Stomach (tissue), 9 donors: ENCODE data around the gene FNTB. TPM values are rescaled to one million over a fixed set of nuclear protein-coding genes. Genes with fewer than 3 reads are reported as not detected.
"Not testable (repeated sequence)": the region's sequence is repeated elsewhere in the genome, so short reads cannot be mapped to it uniquely, and the experiment has no call there.

Experiments
- DNase-seq, 2 donors: peaks; one replicate each; pipeline versions ENCODE4 v3.0.0 to v3.0.0-alpha.2; 2013 to 2019
- H3K27ac ChIP-seq, 5 donors: fragments of 200-600 bp in 4 of 5; sonication (generic) in 4 of 5; one replicate each; pipeline ENCODE4 v1.5.1; 2013 to 2019; ENCODE audit warnings: mild to moderate bottlenecking in 1 of 5, moderate library complexity in 1 of 5
- H3K27me3 ChIP-seq, 3 donors: fragments of 200-600 bp; sonication (generic); one replicate each; pipeline ENCODE4 v1.5.1; 2017 to 2019; ENCODE audit warnings: mixed run types in 1 of 3
- H3K36me3 ChIP-seq, 4 donors: fragments of 200-600 bp; sonication (generic); 1 replicate in 3 of 4; 2 replicates in 1 of 4; pipeline ENCODE4 v1.5.1; 2016 to 2019
- H3K4me1 ChIP-seq, 4 donors: fragments of 200-600 bp; sonication (generic); one replicate each; pipeline ENCODE4 v1.5.1; 2016 to 2019
- H3K4me3 ChIP-seq, 4 donors: fragments of 200-600 bp; sonication (generic) in 3 of 4; one replicate each; pipeline ENCODE4 v1.5.1; 2016 to 2019; ENCODE audit warnings: mild to moderate bottlenecking in 1 of 4
- H3K9me3 ChIP-seq, 4 donors: fragments of 200-600 bp; sonication (generic); one replicate each; pipeline ENCODE4 v1.5.1; 2016 to 2019
- CTCF ChIP-seq, 7 experiments: fragments of 450-650 bp in 4 of 7; fragments of 200-600 bp in 3 of 7; sonication (generic) in 3 of 7; IDR thresholded peaks; one replicate each; pipeline ENCODE4 v1.5.1; 2016 to 2019; ENCODE audit warnings: antibody characterized with exemption in 7 of 7, control low read depth in 2 of 7, mild to moderate bottlenecking in 1 of 7
- EP300 ChIP-seq: sonication (generic); formaldehyde crosslinking; IDR thresholded peaks from one replicate; pipeline ENCODE4 v1.6.1; 2017; ENCODE audit warnings: antibody characterized with exemption
- POLR2A ChIP-seq, 4 donors: fragments of 450-650 bp; IDR thresholded peaks; one replicate each; pipeline ENCODE4 v1.6.1; 2016; ENCODE audit warnings: antibody characterized with exemption in 4 of 4, control low read depth in 2 of 4, mild to moderate bottlenecking in 1 of 4, moderate library complexity in 1 of 4
- POLR2AphosphoS5 ChIP-seq, 3 donors: sonication (generic); formaldehyde crosslinking; IDR thresholded peaks; one replicate each; pipeline ENCODE4 v1.6.1; 2016; ENCODE audit warnings: antibody characterized with exemption in 3 of 3
- WGBS, 5 donors: extraction: QIAGEN DNeasy Blood & Tissue Kit in 3 of 5; methylation state at CpG; one replicate each; pipeline versions ENCODE4 v1.1.5 to v1.1.7; 2013 to 2018; 5-methylcytosine and 5-hydroxymethylcytosine counted together
- intact Hi-C: fragments of 100-400 bp; cut with DNase I; formaldehyde crosslinking; loops from one replicate; pipeline ENCODE4 v1.15.1; 2023; ENCODE audit warnings: low total_unique reads
- polyA plus RNA-seq, 3 donors: library from polyadenylated mRNA; stranded (reverse); fragments of 200-250 nt; gene quantifications; one replicate each; pipeline ENCODE4 v1.2.3, GENCODE V29; 2013
- total RNA-seq, 5 donors: library from RNA; depleted of rRNA; stranded (reverse); fragments of >200 nt; gene quantifications; one replicate each; pipeline versions ENCODE4 v1.1.0 to v1.2.3, GENCODE V29; 2014 to 2016
- donor health status: healthy with polysubstance abuse.
- donor health status: Bipolar disorder and iron deficiency.
- donor health status: healthy.

FNTB gene
- total and polyA plus RNA-seq, 8 donors = 2.9 to 18.3 (median 6.3) TPM; not detected in 1

GRCh38 chr14:65079201-65079600, 92.5 kb downstream of the FNTB start:
- DNase-seq = peak in 1 of 2 donors; percentile 52
- Histone ChIP-seq H3K27me3 (no peaks in the 10 kb centered on the region), H3K4me3 (no peak overlapping the region), H3K27ac (peak overlapping the region; percentile 34 to 82 (median 72)), H3K4me1 (peaks cover 24 to 86% (median 52%) of the 10 kb centered on the region in 4 donors), H3K9me3 (no peaks in the 10 kb centered on the region), H3K36me3 (peaks cover 39 to 82% (median 62%) of the 10 kb centered on the region in 4 donors)
- WGBS, 5 donors = 75 to 90% (median 84%) methylated on average over 6 of the region's 6 CpGs
- no peak for TF ChIP-seq POLR2AphosphoS5 (IDR thresholded peaks at IDR 0.05)
- no peak for TF ChIP-seq POLR2A (IDR thresholded peaks at IDR 0.05)
- no peak for TF ChIP-seq CTCF (IDR thresholded peaks at IDR 0.05)
- no peak for TF ChIP-seq EP300
- intact Hi-C loops = no loop called here

DNA sequence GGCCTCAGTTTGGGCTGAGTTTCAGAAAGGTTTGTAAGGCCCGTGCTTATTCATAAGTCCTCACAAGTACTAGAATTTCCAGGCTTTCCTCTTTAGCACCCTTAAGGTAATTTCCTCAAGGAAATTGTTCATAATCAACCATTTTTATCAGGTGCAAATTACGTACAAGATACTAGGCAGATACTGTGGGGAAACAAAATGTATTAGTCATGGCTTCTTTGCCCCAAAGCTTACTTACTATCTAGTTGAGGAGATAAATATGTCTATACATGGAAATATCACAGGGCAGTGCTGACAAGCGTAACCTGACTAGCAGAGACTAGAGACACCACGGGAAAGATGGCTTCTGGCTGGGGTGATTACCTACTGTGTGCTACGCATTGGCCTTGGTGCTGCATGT, 93.1 kb downstream of the FNTB start:
- H3K36me3 ChIP-seq = peaks cover 39 to 83% (median 63%) of the 10 kb centered on the region in 4 donors
- TF ChIP-seq EP300 (no peak), POLR2A (IDR thresholded peaks at IDR 0.05) (no peak), CTCF (IDR thresholded peaks at IDR 0.05) (no peak), POLR2AphosphoS5 (IDR thresholded peaks at IDR 0.05) (no peak)
- intact Hi-C loops = no loop called here
- peaks cover 19 to 86% (median 49%) of the 10 kb centered on the region in 4 donors for H3K4me1 ChIP-seq
- no peak overlapping the region for H3K4me3 ChIP-seq
- no peaks in the 10 kb centered on the region for H3K9me3 ChIP-seq
- 73 to 80% (median 79%) methylated on average over 5 of the region's 5 CpGs for WGBS, 5 donors
- no peak for DNase-seq
- peak overlapping the region in 4 of 5 donors; percentile 57 to 82 (median 74) for H3K27ac ChIP-seq
- H3K27me3 ChIP-seq = no peaks in the 10 kb centered on the region

DNA sequence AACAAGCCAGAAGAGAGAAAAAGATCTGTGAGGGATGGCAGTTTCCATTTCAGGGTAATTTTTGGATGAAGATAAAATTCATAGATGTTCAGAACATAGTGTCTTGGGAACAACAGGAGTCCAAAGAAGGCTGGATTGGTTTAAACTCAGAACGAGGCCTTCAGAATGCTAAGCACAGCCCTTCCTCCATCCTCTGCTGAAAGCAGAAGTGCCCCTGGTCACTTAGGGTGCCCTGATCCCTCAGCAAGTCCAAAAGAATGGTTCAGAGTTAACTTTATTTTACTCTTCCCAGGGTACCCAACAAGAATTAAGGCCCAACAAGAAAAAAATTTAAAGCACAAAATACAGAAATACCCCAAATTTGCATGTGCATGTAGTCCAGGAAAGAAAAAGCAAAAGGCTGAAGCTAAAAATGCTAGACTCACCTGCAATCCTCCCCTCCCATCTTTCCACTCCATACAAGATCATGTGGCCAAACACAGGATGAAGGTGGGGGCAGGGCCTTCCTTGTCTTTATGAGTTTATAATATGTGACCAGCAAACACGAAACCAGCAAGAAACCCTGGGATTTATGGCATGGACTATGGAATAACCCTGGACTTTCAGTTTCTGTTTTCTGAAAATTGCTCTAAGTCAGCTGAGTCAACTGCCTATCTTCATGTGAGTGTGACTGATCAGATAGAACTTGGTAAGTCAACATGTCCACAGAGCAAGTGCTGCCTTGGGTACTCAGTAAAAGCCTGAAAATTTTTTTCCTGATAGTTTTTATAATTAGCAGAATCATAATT, 94.5 kb downstream of the FNTB start:
- Histone ChIP-seq H3K27me3 (no peaks in the 10 kb centered on the region), H3K27ac (peak overlapping the region; percentile 27 to 82 (median 72)), H3K36me3 (peaks cover 34 to 81% (median 63%) of the 10 kb centered on the region in 4 donors), H3K4me1 (peaks cover 18 to 74% (median 46%) of the 10 kb centered on the region in 4 donors), H3K4me3 (peak overlapping the region in 1 of 4 donors; percentile 0), H3K9me3 (no peaks in the 10 kb centered on the region)
- intact Hi-C loops = no loop called here
- DNase-seq = peak in 1 of 2 donors; percentile 68
- WGBS, 5 donors = 39 to 60% (median 55%) methylated on average over 2 of the region's 2 CpGs
- peak in 2 of 3 donors; percentile 23 to 30 for TF ChIP-seq POLR2AphosphoS5 (IDR thresholded peaks at IDR 0.05)
- TF ChIP-seq EP300 = no peak

- Histone ChIP-seq H3K9me3 (peaks cover 0 to 6% (median 2%) of the 10 kb centered on the region in 4 donors), H3K27me3 (no peaks in the 10 kb centered on the region), H3K4me1 (peaks cover 18 to 70% (median 42%) of the 10 kb centered on the region in 4 donors), H3K36me3 (peaks cover 33 to 81% (median 63%) of the 10 kb centered on the region in 4 donors), H3K27ac (peak overlapping the region in 2 of 5 donors; percentile 76 to 82), H3K4me3 (no peak overlapping the region)
- DNase-seq = no peak
- 75 to 92% (median 83%) methylated on average over 2 of the region's 2 CpGs for WGBS, 5 donors
- no peak for TF ChIP-seq POLR2A (IDR thresholded peaks at IDR 0.05)
- intact Hi-C loops = no loop called here
Measured at GRCh38 chr14:65082930-65083329, 96.2 kb downstream of the FNTB start.

DNA sequence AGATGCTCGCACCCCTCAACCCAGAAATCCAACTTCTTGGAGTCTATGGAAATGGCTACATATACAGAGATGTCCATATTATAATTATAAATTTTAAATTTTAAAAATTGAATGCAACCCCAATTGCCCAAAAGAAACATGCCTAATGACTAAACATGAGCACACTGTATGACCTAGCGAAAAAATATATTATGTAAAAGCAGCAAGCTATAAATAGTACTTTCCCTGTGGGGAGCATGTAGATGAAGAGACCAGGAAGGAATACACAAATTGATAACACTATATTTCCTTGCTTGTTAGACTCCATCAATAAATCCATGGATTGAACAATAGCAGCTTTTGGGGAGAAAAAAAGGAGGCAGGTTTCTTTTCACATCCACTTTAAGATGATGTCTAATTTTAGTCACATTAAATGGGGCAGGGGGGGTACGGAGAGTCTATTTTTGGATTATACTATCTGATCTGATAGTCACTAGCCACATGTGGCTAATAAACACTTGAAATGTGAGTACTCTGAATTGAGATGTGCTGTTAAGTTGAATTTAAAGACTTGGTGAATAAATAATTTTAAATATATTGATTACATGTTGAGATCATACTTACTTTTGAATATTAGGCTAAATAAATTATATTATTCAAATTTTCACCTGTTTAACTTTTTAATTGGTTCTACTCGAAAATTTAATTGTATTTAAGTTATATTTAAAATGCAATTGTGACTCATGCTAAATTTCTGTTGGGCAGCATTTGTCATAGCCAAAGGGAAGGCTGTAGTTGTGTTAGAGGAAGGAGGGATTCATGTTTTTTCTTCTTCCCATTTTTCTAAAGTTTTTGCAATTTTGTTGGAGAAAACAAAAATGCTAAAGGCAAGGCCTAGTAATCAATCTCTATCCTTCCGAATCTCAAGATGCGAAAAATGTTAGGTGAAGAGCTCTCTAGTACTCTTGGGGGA, 98.1 kb downstream of the FNTB start:
- DNase-seq = no peak
- intact Hi-C loops = no loop called here
- Histone ChIP-seq H3K9me3 (peaks cover 0 to 6% (median 2%) of the 10 kb centered on the region in 4 donors), H3K4me3 (no peak overlapping the region), H3K36me3 (peaks cover 31 to 86% (median 75%) of the 10 kb centered on the region in 4 donors), H3K27ac (peak overlapping the region in 1 of 5 donors; percentile 35), H3K27me3 (no peaks in the 10 kb centered on the region), H3K4me1 (peaks cover 18 to 51% (median 35%) of the 10 kb centered on the region in 4 donors)
- 72 to 92% (median 85%) methylated on average over 6 of the region's 6 CpGs for WGBS, 5 donors
- TF ChIP-seq POLR2AphosphoS5 (IDR thresholded peaks at IDR 0.05) (no peak), EP300 (no peak), POLR2A (IDR thresholded peaks at IDR 0.05) (no peak), CTCF (IDR thresholded peaks at IDR 0.05) (no peak)

- H3K4me3 ChIP-seq, H3K9me3 ChIP-seq, DNase-seq, H3K27me3 ChIP-seq, H3K27ac ChIP-seq, intact Hi-C loops: not testable (repeated sequence)
- Histone ChIP-seq H3K4me1 (peaks cover 3 to 42% (median 23%) of the 10 kb centered on the region in 4 donors), H3K36me3 (peaks cover 29 to 97% (median 86%) of the 10 kb centered on the region in 4 donors)
- 94 to 100% (median 97%) methylated on average over 4 of the region's 4 CpGs for WGBS, 5 donors
Measured at GRCh38 chr14:65086686-65087085, 100.0 kb downstream of the FNTB start.

GRCh38 chr14:65087835-65088234, 101.1 kb downstream of the FNTB start:
- DNase-seq, H3K27me3 ChIP-seq, H3K27ac ChIP-seq, intact Hi-C loops, H3K9me3 ChIP-seq, H3K4me3 ChIP-seq: not testable (repeated sequence)
- WGBS, 5 donors = 83 to 97% (median 90%) methylated on average over 8 of the region's 8 CpGs
- Histone ChIP-seq H3K4me1 (peaks cover 0 to 41% (median 19%) of the 10 kb centered on the region in 4 donors), H3K36me3 (peaks cover 22 to 99% (median 86%) of the 10 kb centered on the region in 4 donors)
